Panc1 (cell line): ENCODE data around the gene TOR1A. TPM values are rescaled to one million over a fixed set of nuclear protein-coding genes. Genes with fewer than 3 reads are reported as not detected.
A peak's percentile ranks its signal among the peaks of the same experiment; 100 is the strongest.

Experiments used
- ATAC-seq: fragments of 200-7000 bp; cut with Tn5 transposase; 2 replicates; pipeline ENCODE4 v1.9.1; 2020; ENCODE audit warnings: mild to moderate bottlenecking, moderate library complexity
- BruUV-seq: library from RNA; stranded (reverse); fragments of 400-500 nt; replicated peaks from 2 replicates; lab custom pipeline; 2021; lab: Mats Ljungman, UMichigan
- CTCF ChIA-PET: fragments of 300-600 bp; sonication (Branson Sonifier 250); formaldehyde crosslinking; loops from one replicate; lab custom pipeline; 2022; ENCODE audit warnings: antibody characterized with exemption; lab: Charles Lee
- POLR2A ChIA-PET: fragments of 300-600 bp; sonication (Branson Sonifier 250); formaldehyde crosslinking; loops from one replicate; lab custom pipeline; 2022; ENCODE audit warnings: antibody characterized with exemption; lab: Charles Lee
- DNase-seq: peaks from one replicate; pipeline ENCODE4 v3.0.0-alpha.2; 2010; ENCODE audit warnings: low read depth, low spot score
- H3K27ac ChIP-seq: 2 replicates; pipeline ENCODE4 v1.5.1; 2011; ENCODE audit warnings: mild to moderate bottlenecking, low read length, inconsistent platforms
- H3K27me3 ChIP-seq: fragments of 200-500 bp; sonication (Bioruptor generic); 2 replicates; pipeline ENCODE4 v1.6.0; 2014; ENCODE audit warnings: low read length, inconsistent platforms; ENCODE audit not compliant: control insufficient read depth, insufficient read depth
- H3K36me3 ChIP-seq: fragments of 200-500 bp; sonication (Bioruptor generic); 2 replicates; pipeline ENCODE4 v1.5.1; 2014; ENCODE audit warnings: inconsistent platforms, mild to moderate bottlenecking, low read length, moderate library complexity; ENCODE audit not compliant: control insufficient read depth, insufficient read depth
- H3K4me1 ChIP-seq: 2 replicates; pipeline ENCODE4 v1.5.1; 2011; ENCODE audit warnings: inconsistent platforms, mild to moderate bottlenecking, low read length, moderate library complexity; ENCODE audit not compliant: control insufficient read depth, insufficient read depth
- H3K4me3 ChIP-seq, 2 experiments: 2 replicates each; pipeline ENCODE4 v1.5.1; 2011 to 2012; ENCODE audit warnings: low read depth in 2 of 2, low read length in 2 of 2, mild to moderate bottlenecking in 2 of 2, inconsistent platforms in 1 of 2, moderate library complexity in 1 of 2
- H3K9me3 ChIP-seq: fragments of 200-500 bp; sonication (Bioruptor generic); 2 replicates; pipeline ENCODE4 v1.5.1; 2014; ENCODE audit warnings: low read depth, mild to moderate bottlenecking, inconsistent platforms, low read length, moderate library complexity; ENCODE audit not compliant: control insufficient read depth, insufficient read depth
- CTCF ChIP-seq: fragments of 450-650 bp; IDR thresholded peaks from 2 replicates; pipeline ENCODE4 v1.5.1; 2017; ENCODE audit warnings: mild to moderate bottlenecking
- POLR2AphosphoS5 ChIP-seq: IDR thresholded peaks from 2 replicates; pipeline ENCODE4 v1.6.1; 2012; ENCODE audit warnings: mild to moderate bottlenecking, low read depth, low read length, moderate library complexity
- REST ChIP-seq, 2 experiments: IDR thresholded peaks; 2 replicates each; pipeline ENCODE4 v1.6.1; 2011 to 2012; ENCODE audit warnings: low read depth in 2 of 2, control low read depth in 1 of 2, low read length in 1 of 2, mild to moderate bottlenecking in 1 of 2, moderate library complexity in 1 of 2; ENCODE audit not compliant: insufficient read depth in 1 of 2
- SIN3A ChIP-seq: IDR thresholded peaks from 2 replicates; pipeline ENCODE4 v1.6.1; 2012; ENCODE audit warnings: low read depth, mild to moderate bottlenecking, low read length, moderate library complexity, borderline replicate concordance; ENCODE audit not compliant: insufficient read depth
- TCF7L2 ChIP-seq: IDR thresholded peaks from 2 replicates; pipeline ENCODE4 v1.6.1; 2011; ENCODE audit warnings: mild to moderate bottlenecking, low read depth, low read length, inconsistent platforms
- in situ Hi-C: cut with HindIII; loops from 2 replicates; pipeline ENCODE4 v1.10.0; 2016; ENCODE audit warnings: low sequenced_read_pairs, low pct_unique_long_range_greater_than_20kb
- intact Hi-C: fragments of 100-400 bp; cut with micrococcal nuclease; formaldehyde crosslinking; loops from one replicate; pipeline ENCODE4 v1.10.0; 2022; ENCODE audit not compliant: unreplicated experiment
- total RNA-seq: library from RNA; stranded (reverse); gene quantifications from one replicate; pipeline ENCODE4 v1.2.1, GENCODE V29; 2021; ENCODE audit not compliant: unreplicated experiment

TOR1A gene
- total RNA-seq, 1 experiment from 2014 or later = 33.6 TPM

- no peaks in the 10 kb centered on the region for H3K9me3 ChIP-seq
- BruUV-seq = no TSS peak
- ATAC-seq (no peak), DNase-seq (no peak)
- intact Hi-C loops = no loop called here
- peaks cover 4% of the 10 kb centered on the region; the same call in 1 of the 2 replicates for H3K36me3 ChIP-seq
- in situ Hi-C loops = no loop called here
- ChIA-PET CTCF (no interaction called here), POLR2A (no interaction called here)
- H3K4me3 ChIP-seq = no peak overlapping the region
- no peak for TF ChIP-seq SIN3A
- no peaks in the 10 kb centered on the region for H3K27me3 ChIP-seq
- no peak overlapping the region for H3K27ac ChIP-seq
- H3K4me1 ChIP-seq = no peaks in the 10 kb centered on the region
Observed at GRCh38 chr9:129815278-129815677, 8.7 kb downstream of the TOR1A start.

GRCh38 chr9:129814432-129815223 lies 9.3 kb downstream of the TOR1A start:
- in situ Hi-C loops = no loop called here
- ATAC-seq (no peak), DNase-seq (no peak)
- CTCF ChIA-PET = no interaction called here
- Histone ChIP-seq H3K9me3 (no peaks in the 10 kb centered on the region), H3K36me3 (peaks cover 4% of the 10 kb centered on the region; the same call in 1 of the 2 replicates), H3K4me3 (no peak overlapping the region), H3K27ac (no peak overlapping the region), H3K4me1 (no peaks in the 10 kb centered on the region), H3K27me3 (no peaks in the 10 kb centered on the region)
- intact Hi-C loops = no loop called here
- POLR2A ChIA-PET = no interaction called here
- TF ChIP-seq REST (IDR thresholded peaks at IDR 0.05; ENCODE audit: insufficient read depth in 1 of 2, low read depth in 2 of 2, low read length in 1 of 2) (no peak), CTCF (no peak), POLR2AphosphoS5 (no peak), SIN3A (no peak), TCF7L2 (no peak)
- BruUV-seq = no TSS peak

- POLR2A ChIA-PET = no interaction called here
Observed at GRCh38 chr9:129813661-129814060, 10.3 kb downstream of the TOR1A start.

More at GRCh38 chr9:129813661-129814060, 10.3 kb downstream of the TOR1A start:
- Histone ChIP-seq H3K27ac (no peak overlapping the region), H3K4me1 (no peaks in the 10 kb centered on the region), H3K4me3 (no peak overlapping the region), H3K27me3 (no peaks in the 10 kb centered on the region), H3K9me3 (no peaks in the 10 kb centered on the region), H3K36me3 (peaks cover 3% of the 10 kb centered on the region; the same call in 1 of the 2 replicates)
- intact Hi-C loops = no loop called here
- BruUV-seq = TSS peak; percentile 69
- ATAC-seq (no peak), DNase-seq (no peak)
- no peak for TF ChIP-seq CTCF
- TF ChIP-seq REST (IDR thresholded peaks at IDR 0.05; ENCODE audit: insufficient read depth in 1 of 2, low read depth in 2 of 2, low read length in 1 of 2) = no peak
- no peak for TF ChIP-seq POLR2AphosphoS5
- no peak for TF ChIP-seq SIN3A
- no peak for TF ChIP-seq TCF7L2
- CTCF ChIA-PET = no interaction called here
- in situ Hi-C loops = no loop called here
